K562 (cell line): ENCODE results near the gene SKP2. TPM values are rescaled to one million over a fixed set of nuclear protein-coding genes. Genes with fewer than 3 reads are reported as not detected.

Source experiments
- ETV5 ChIP-seq: sonication (generic); formaldehyde crosslinking; IDR thresholded peaks from 2 replicates; pipeline ENCODE4 v1.4.0; 2020; ENCODE audit warnings: low read depth, mild to moderate bottlenecking, missing genetic modification reagents
- GTF2A2 ChIP-seq: IDR thresholded peaks from 2 replicates; pipeline ENCODE4 v1.6.1; 2016; ENCODE audit warnings: mild to moderate bottlenecking, missing genetic modification characterization, missing compliant biosample characterization
- IRF2 ChIP-seq: sonication (generic); formaldehyde crosslinking; IDR thresholded peaks from 2 replicates; pipeline ENCODE4 v1.8.1; 2022; ENCODE audit warnings: mild to moderate bottlenecking, missing genetic modification reagents
- KLF10 ChIP-seq: fragments of 250-450 bp; sonication (Bioruptor Pico); IDR thresholded peaks from 2 replicates; pipeline ENCODE4 v1.6.1; 2021; ENCODE audit warnings: matching md5 sums
- NFXL1 ChIP-seq: fragments of 450-650 bp; formaldehyde crosslinking; IDR thresholded peaks from 2 replicates; pipeline ENCODE4 v1.4.0; 2021; ENCODE audit warnings: mild to moderate bottlenecking
- RFX1 ChIP-seq: fragments of 450-650 bp; IDR thresholded peaks from 2 replicates; pipeline ENCODE4 v1.6.1; 2016; ENCODE audit warnings: mild to moderate bottlenecking, moderate library complexity
- THAP12 ChIP-seq: fragments of 250-450 bp; sonication (Bioruptor Pico); IDR thresholded peaks from 2 replicates; pipeline ENCODE4 v1.9.0; 2021; ENCODE audit warnings: mild to moderate bottlenecking, inconsistent platforms
- ZNF212 ChIP-seq: fragments of 450-650 bp; formaldehyde crosslinking; IDR thresholded peaks from 2 replicates; pipeline ENCODE4 v1.4.0; 2020; ENCODE audit warnings: mild to moderate bottlenecking
- polyA plus RNA-seq, 8 experiments: library from polyadenylated mRNA; depleted of rRNA in 4 of 8; stranded (reverse) in 5 of 8; unstranded in 3 of 8; fragments of >200 nt; fragmentation: Nextera tagmentation in 2 of 8; fragmentation: Illumina TruSeq in 1 of 8; extraction: Ambion mirVana in 2 of 8; extraction: Trizol in 1 of 8; gene quantifications; 2 replicates each; pipeline versions ENCODE4 v1.2.1 to v1.2.3, GENCODE V29; 2011 to 2014; ENCODE audit warnings: inconsistent platforms in 1 of 8, missing spikeins in 1 of 8
- total RNA-seq, 7 experiments: library from RNA; depleted of rRNA in 6 of 7; stranded (reverse); fragments of >200 nt in 6 of 7; fragmentation: Illumina TruSeq in 2 of 7; extraction: Trizol in 2 of 7; gene quantifications; 2 replicates each; pipeline versions ENCODE4 v1.2.1 to v1.2.3, GENCODE V29; 2011 to 2021; ENCODE audit warnings: low replicate concordance in 1 of 7
- TF ChIP-seq, protein P1 (sequence below), 2 experiments: fragments of 450-650 bp; IDR thresholded peaks; 2 replicates each; pipeline ENCODE4 v1.6.1; 2018; ENCODE audit warnings: mild to moderate bottlenecking in 2 of 2, low read depth in 1 of 2; ENCODE audit not compliant: partially characterized antibody in 2 of 2
- TF ChIP-seq, protein P2 (sequence below): fragments of 450-650 bp; formaldehyde crosslinking; IDR thresholded peaks from 2 replicates; pipeline ENCODE4 v1.4.0; 2020; ENCODE audit warnings: mild to moderate bottlenecking, moderate library complexity
- TF ChIP-seq, protein P3 (sequence below): fragments of 150-350 bp; IDR thresholded peaks from 2 replicates; pipeline ENCODE4 v1.6.1; 2014; ENCODE audit warnings: low read depth, mild to moderate bottlenecking, low read length, borderline replicate concordance
- TF ChIP-seq, protein P4 (sequence below): fragments of 200-800 bp; sonication (Bioruptor generic); IDR thresholded peaks from 2 replicates; pipeline ENCODE4 v1.6.1; 2017; ENCODE audit warnings: missing genetic modification characterization, missing compliant biosample characterization

SKP2 gene
- total and polyA plus RNA-seq, 9 of the 15 experiments (the other 6 are each of a cell fraction or from before 2014, with no cell fraction given), result 30.0 to 97.5 (median 80.8) TPM

- TF ChIP-seq, protein P1, sequence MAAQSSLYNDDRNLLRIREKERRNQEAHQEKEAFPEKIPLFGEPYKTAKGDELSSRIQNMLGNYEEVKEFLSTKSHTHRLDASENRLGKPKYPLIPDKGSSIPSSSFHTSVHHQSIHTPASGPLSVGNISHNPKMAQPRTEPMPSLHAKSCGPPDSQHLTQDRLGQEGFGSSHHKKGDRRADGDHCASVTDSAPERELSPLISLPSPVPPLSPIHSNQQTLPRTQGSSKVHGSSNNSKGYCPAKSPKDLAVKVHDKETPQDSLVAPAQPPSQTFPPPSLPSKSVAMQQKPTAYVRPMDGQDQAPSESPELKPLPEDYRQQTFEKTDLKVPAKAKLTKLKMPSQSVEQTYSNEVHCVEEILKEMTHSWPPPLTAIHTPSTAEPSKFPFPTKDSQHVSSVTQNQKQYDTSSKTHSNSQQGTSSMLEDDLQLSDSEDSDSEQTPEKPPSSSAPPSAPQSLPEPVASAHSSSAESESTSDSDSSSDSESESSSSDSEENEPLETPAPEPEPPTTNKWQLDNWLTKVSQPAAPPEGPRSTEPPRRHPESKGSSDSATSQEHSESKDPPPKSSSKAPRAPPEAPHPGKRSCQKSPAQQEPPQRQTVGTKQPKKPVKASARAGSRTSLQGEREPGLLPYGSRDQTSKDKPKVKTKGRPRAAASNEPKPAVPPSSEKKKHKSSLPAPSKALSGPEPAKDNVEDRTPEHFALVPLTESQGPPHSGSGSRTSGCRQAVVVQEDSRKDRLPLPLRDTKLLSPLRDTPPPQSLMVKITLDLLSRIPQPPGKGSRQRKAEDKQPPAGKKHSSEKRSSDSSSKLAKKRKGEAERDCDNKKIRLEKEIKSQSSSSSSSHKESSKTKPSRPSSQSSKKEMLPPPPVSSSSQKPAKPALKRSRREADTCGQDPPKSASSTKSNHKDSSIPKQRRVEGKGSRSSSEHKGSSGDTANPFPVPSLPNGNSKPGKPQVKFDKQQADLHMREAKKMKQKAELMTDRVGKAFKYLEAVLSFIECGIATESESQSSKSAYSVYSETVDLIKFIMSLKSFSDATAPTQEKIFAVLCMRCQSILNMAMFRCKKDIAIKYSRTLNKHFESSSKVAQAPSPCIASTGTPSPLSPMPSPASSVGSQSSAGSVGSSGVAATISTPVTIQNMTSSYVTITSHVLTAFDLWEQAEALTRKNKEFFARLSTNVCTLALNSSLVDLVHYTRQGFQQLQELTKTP (IDR thresholded peaks at IDR 0.05; ENCODE audit: low read depth in 1 of 2, partially characterized antibody in 2 of 2), result peak in 1 of 2 experiments; percentile 94
- peak; percentile 57 for TF ChIP-seq RFX1
- TF ChIP-seq NFXL1 (CRISPR knock-in tag), result no peak
- no peak for TF ChIP-seq GTF2A2
- TF ChIP-seq, protein P2, sequence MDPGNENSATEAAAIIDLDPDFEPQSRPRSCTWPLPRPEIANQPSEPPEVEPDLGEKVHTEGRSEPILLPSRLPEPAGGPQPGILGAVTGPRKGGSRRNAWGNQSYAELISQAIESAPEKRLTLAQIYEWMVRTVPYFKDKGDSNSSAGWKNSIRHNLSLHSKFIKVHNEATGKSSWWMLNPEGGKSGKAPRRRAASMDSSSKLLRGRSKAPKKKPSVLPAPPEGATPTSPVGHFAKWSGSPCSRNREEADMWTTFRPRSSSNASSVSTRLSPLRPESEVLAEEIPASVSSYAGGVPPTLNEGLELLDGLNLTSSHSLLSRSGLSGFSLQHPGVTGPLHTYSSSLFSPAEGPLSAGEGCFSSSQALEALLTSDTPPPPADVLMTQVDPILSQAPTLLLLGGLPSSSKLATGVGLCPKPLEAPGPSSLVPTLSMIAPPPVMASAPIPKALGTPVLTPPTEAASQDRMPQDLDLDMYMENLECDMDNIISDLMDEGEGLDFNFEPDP (CRISPR knock-in tag), result no peak
- TF ChIP-seq ZNF212 (CRISPR knock-in tag), result no peak
- no peak for TF ChIP-seq IRF2 (CRISPR knock-in tag)
- no peak for TF ChIP-seq THAP12 (CRISPR knock-in tag)
- TF ChIP-seq ETV5, result no peak; the same call in 1 of the 2 replicates
- TF ChIP-seq, protein P3, sequence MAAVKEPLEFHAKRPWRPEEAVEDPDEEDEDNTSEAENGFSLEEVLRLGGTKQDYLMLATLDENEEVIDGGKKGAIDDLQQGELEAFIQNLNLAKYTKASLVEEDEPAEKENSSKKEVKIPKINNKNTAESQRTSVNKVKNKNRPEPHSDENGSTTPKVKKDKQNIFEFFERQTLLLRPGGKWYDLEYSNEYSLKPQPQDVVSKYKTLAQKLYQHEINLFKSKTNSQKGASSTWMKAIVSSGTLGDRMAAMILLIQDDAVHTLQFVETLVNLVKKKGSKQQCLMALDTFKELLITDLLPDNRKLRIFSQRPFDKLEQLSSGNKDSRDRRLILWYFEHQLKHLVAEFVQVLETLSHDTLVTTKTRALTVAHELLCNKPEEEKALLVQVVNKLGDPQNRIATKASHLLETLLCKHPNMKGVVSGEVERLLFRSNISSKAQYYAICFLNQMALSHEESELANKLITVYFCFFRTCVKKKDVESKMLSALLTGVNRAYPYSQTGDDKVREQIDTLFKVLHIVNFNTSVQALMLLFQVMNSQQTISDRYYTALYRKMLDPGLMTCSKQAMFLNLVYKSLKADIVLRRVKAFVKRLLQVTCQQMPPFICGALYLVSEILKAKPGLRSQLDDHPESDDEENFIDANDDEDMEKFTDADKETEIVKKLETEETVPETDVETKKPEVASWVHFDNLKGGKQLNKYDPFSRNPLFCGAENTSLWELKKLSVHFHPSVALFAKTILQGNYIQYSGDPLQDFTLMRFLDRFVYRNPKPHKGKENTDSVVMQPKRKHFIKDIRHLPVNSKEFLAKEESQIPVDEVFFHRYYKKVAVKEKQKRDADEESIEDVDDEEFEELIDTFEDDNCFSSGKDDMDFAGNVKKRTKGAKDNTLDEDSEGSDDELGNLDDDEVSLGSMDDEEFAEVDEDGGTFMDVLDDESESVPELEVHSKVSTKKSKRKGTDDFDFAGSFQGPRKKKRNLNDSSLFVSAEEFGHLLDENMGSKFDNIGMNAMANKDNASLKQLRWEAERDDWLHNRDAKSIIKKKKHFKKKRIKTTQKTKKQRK, result no peak
- TF ChIP-seq, protein P4, sequence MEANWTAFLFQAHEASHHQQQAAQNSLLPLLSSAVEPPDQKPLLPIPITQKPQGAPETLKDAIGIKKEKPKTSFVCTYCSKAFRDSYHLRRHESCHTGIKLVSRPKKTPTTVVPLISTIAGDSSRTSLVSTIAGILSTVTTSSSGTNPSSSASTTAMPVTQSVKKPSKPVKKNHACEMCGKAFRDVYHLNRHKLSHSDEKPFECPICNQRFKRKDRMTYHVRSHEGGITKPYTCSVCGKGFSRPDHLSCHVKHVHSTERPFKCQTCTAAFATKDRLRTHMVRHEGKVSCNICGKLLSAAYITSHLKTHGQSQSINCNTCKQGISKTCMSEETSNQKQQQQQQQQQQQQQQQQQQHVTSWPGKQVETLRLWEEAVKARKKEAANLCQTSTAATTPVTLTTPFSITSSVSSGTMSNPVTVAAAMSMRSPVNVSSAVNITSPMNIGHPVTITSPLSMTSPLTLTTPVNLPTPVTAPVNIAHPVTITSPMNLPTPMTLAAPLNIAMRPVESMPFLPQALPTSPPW, result peak; percentile 60
- no peak for TF ChIP-seq KLF10 (CRISPR knock-in tag)
Measured at GRCh38 chr5:36151434-36152323, at the start of gene SKP2, which contains the start of gene LMBRD2 (continued).
